HepG2 (cell line): ENCODE results near the gene SDR39U1. TPM values are rescaled to one million over a fixed set of nuclear protein-coding genes. Genes with fewer than 3 reads are reported as not detected.

Experiments used
- ATAC-seq: fragments of 200-7000 bp; cut with Tn5 transposase; 3 replicates; pipeline ENCODE4 v1.9.1; 2020; ENCODE audit warnings: mild to moderate bottlenecking, moderate library complexity
- BruUV-seq: library from RNA; stranded (reverse); fragments of 400-500 nt; replicated peaks from 2 replicates; lab custom pipeline; 2021; lab: Mats Ljungman, UMichigan
- CTCF ChIA-PET: fragments of 300-600 bp; formaldehyde crosslinking; extraction: SDS; loops from one replicate; lab custom pipeline; 2021; ENCODE audit warnings: low total read pairs, inconsistent platforms, low intra/inter-chr PET ratio; lab: Yijun Ruan, JAX
- POLR2A ChIA-PET: fragments of 350-600 bp; sonication (Branson Sonifier 250); formaldehyde crosslinking; loops from one replicate; lab custom pipeline; 2020; ENCODE audit warnings: antibody characterized with exemption, inconsistent platforms; lab: Yijun Ruan, JAX
- DNase-seq: peaks from one replicate; pipeline ENCODE4 v3.0.0-alpha.2; 2015; ENCODE audit warnings: low spot score
- FAIRE-seq: peaks from 3 replicates; lab custom pipeline; 2011; peaks lifted over from hg19 to GRCh38; lab: Jason Lieb, UNC
- H2AFZ ChIP-seq: one replicate; pipeline ENCODE4 v1.6.1; 2011; ENCODE audit warnings: low read length, inconsistent platforms
- H3K27ac ChIP-seq: fragments of 300-600 bp; 3 replicates; pipeline ENCODE4 v1.8.0; 2011; ENCODE audit warnings: mixed run types, mild to moderate bottlenecking, mixed read lengths, low read length, inconsistent platforms; ENCODE audit not compliant: insufficient read depth; ENCODE audit errors: extremely low read length
- H3K27me3 ChIP-seq, 2 experiments: fragments of 200-600 bp in 1 of 2; 2 replicates in 1 of 2; 3 replicates in 1 of 2; pipeline versions ENCODE4 v1.6.0 to v1.8.0; 2011; ENCODE audit warnings: low read length in 2 of 2, mild to moderate bottlenecking in 2 of 2, moderate library complexity in 2 of 2, inconsistent platforms in 1 of 2; ENCODE audit not compliant: insufficient read depth in 2 of 2, control insufficient read depth in 1 of 2
- H3K36me3 ChIP-seq, 2 experiments: fragments of 200-600 bp in 1 of 2; replicated peaks in 1 of 2; 2 replicates in 1 of 2; 3 replicates in 1 of 2; pipeline versions ENCODE4 v1.5.1 to v1.8.0; 2011; ENCODE audit warnings: low read length in 2 of 2, inconsistent platforms in 1 of 2; ENCODE audit not compliant: insufficient read depth in 2 of 2, control insufficient read depth in 1 of 2
- H3K4me1 ChIP-seq: 2 replicates; pipeline ENCODE4 v1.5.1; 2012; ENCODE audit warnings: low read length, inconsistent platforms; ENCODE audit not compliant: insufficient read depth
- H3K4me2 ChIP-seq: 2 replicates; pipeline ENCODE4 v1.6.0; 2011; ENCODE audit warnings: low read depth, low read length, inconsistent platforms
- H3K4me3 ChIP-seq, 3 experiments: fragments of 200-600 bp in 1 of 3; sonication (generic), shearing (Covaris generic) in 1 of 3; replicated peaks in 1 of 3; 2 replicates each; pipeline ENCODE4 v1.5.1; 2011 to 2016; ENCODE audit warnings: low read length in 3 of 3, inconsistent platforms in 2 of 3, low read depth in 2 of 3, mild to moderate bottlenecking in 2 of 3, control low read depth in 1 of 3, mixed read lengths in 1 of 3; ENCODE audit not compliant: insufficient read depth in 1 of 3
- H3K79me2 ChIP-seq: one replicate; pipeline ENCODE4 v1.6.1; 2011; ENCODE audit warnings: low read length, inconsistent platforms; ENCODE audit not compliant: insufficient read depth
- H3K9ac ChIP-seq: 2 replicates; pipeline ENCODE4 v1.6.0; 2011; ENCODE audit warnings: mild to moderate bottlenecking, low read depth, low read length, inconsistent platforms; ENCODE audit not compliant: insufficient read depth
- H3K9me3 ChIP-seq: 2 replicates; pipeline ENCODE4 v1.5.1; 2012; ENCODE audit warnings: mild to moderate bottlenecking, low read length
- H4K20me1 ChIP-seq: 2 replicates; pipeline ENCODE4 v1.6.0; 2011; ENCODE audit warnings: inconsistent platforms, mild to moderate bottlenecking, low read length, moderate library complexity; ENCODE audit not compliant: insufficient read depth
- FOSL1 ChIP-seq: sonication (generic); formaldehyde crosslinking; IDR thresholded peaks from 2 replicates; pipeline ENCODE4 v1.9.0; 2021; ENCODE audit warnings: missing genetic modification reagents, borderline replicate concordance
- JUND ChIP-seq: sonication (generic); formaldehyde crosslinking; IDR thresholded peaks from 2 replicates; pipeline ENCODE4 v1.8.0; 2022; ENCODE audit warnings: mild to moderate bottlenecking, missing genetic modification reagents
- KDM4B ChIP-seq: sonication (generic); formaldehyde crosslinking; IDR thresholded peaks from 2 replicates; pipeline ENCODE4 v1.4.0; 2020; ENCODE audit warnings: missing genetic modification reagents
- NFE2L1 ChIP-seq: sonication (generic); formaldehyde crosslinking; IDR thresholded peaks from 2 replicates; pipeline ENCODE4 v1.4.0; 2020; ENCODE audit warnings: missing genetic modification reagents, mild to moderate bottlenecking, borderline replicate concordance
- NFYC ChIP-seq: IDR thresholded peaks from 2 replicates; pipeline ENCODE4 v1.6.1; 2016; ENCODE audit warnings: missing genetic modification reagents, missing compliant biosample characterization
- TEAD2 ChIP-seq: sonication (generic); formaldehyde crosslinking; IDR thresholded peaks from 2 replicates; pipeline ENCODE4 v1.9.0; 2021; ENCODE audit warnings: missing genetic modification reagents
- ZNF225 ChIP-seq: sonication (generic); formaldehyde crosslinking; IDR thresholded peaks from 2 replicates; pipeline ENCODE4 v1.4.0; 2020; ENCODE audit warnings: mild to moderate bottlenecking, missing genetic modification reagents
- WGBS: methylation state at CpG from one replicate; pipeline ENCODE4 v1.1.6; 2017; ENCODE audit warnings: low lambda C conversion rate; 5-methylcytosine and 5-hydroxymethylcytosine counted together
- in situ Hi-C: cut with HindIII; loops from 2 replicates; pipeline ENCODE4 v1.10.0; 2017; ENCODE audit warnings: low pct_unique_long_range_greater_than_20kb; ENCODE audit not compliant: extremely low pct_ligation_motif_present
- intact Hi-C: fragments of 100-400 bp; cut with micrococcal nuclease; formaldehyde crosslinking; loops from one replicate; pipeline ENCODE4 v1.10.0; 2022; ENCODE audit not compliant: unreplicated experiment
- polyA plus RNA-seq, 8 experiments: library from polyadenylated mRNA; depleted of rRNA in 3 of 8; stranded (reverse) in 7 of 8; unstranded in 1 of 8; fragments of >200 nt; fragmentation: Illumina TruSeq in 4 of 8; extraction: Trizol in 4 of 8; gene quantifications; 2 replicates each; pipeline versions ENCODE4 v1.2.1 to v1.2.3, GENCODE V29; 2011 to 2016; ENCODE audit warnings: low read depth in 4 of 8, missing spikeins in 1 of 8, mixed read lengths in 1 of 8; ENCODE audit not compliant: insufficient read depth in 1 of 8
- total RNA-seq, 5 experiments: library from RNA; depleted of rRNA; stranded (reverse); fragments of >200 nt; fragmentation: Illumina TruSeq; extraction: Trizol; gene quantifications; 2 replicates each; pipeline ENCODE4 v1.2.3, GENCODE V29; 2016; ENCODE audit warnings: low read depth in 1 of 5
- TF ChIP-seq, protein P1 (sequence below): IDR thresholded peaks from 2 replicates; pipeline ENCODE4 v1.4.0; 2020; ENCODE audit warnings: mild to moderate bottlenecking, missing genetic modification reagents
- TF ChIP-seq, protein P2 (sequence below): sonication (generic); formaldehyde crosslinking; IDR thresholded peaks from 2 replicates; pipeline ENCODE4 v1.8.0; 2022; ENCODE audit warnings: missing genetic modification reagents, mild to moderate bottlenecking, inconsistent platforms, borderline replicate concordance

The SDR39U1 gene
- total and polyA plus RNA-seq, 2 of the 13 experiments (the other 11 are each of a cell fraction or from before 2014, with no cell fraction given) = 34.4 to 129 TPM

DNA sequence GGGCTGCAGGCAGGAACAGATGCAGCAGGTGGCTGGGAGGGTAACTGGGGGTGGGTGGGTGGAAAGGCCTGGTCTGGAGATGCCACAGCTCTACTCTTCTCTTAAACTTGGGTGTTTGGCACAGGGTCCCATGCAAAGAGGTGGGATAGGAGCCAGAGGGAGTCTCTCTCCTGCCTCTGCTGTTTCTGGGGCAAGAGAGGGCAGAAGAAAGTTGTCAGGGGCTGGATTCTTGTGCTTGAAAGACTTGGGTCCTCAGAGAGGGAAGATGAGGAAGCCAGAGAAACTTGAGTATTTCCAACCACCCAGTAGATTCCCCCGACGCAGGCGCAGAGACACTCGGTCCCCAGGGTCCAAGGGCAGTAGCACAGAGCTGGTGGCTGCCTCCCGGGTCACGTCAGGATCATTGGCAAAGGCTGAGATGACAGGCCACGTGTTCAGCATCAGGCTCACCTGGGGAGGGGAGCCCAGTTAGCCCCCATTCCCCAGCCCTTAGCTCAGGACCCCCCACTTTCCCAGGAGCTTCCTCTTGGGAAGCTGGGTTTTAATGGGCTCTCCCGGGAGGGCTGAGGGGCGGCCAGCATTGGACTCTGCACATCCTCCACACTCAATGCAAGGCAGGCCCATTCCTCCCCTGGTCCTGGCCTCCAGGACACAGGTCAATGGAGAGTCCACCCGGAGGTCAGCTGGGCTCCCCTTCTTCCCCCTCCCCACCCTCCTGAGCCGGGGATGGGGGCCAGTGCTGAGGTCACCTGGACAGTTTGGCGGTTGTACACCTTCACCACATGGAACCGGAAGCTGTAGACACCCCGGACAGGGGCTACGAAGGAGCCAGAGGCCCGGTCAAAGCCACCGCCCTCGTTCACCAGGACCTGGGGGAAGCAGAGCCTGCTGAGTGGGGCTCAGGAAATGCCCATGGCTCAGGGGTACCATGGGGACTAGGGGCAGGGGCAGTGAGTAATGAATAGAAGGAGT is 14.8 kb downstream of the SDR39U1 start (continued):
- TF ChIP-seq, protein P1, sequence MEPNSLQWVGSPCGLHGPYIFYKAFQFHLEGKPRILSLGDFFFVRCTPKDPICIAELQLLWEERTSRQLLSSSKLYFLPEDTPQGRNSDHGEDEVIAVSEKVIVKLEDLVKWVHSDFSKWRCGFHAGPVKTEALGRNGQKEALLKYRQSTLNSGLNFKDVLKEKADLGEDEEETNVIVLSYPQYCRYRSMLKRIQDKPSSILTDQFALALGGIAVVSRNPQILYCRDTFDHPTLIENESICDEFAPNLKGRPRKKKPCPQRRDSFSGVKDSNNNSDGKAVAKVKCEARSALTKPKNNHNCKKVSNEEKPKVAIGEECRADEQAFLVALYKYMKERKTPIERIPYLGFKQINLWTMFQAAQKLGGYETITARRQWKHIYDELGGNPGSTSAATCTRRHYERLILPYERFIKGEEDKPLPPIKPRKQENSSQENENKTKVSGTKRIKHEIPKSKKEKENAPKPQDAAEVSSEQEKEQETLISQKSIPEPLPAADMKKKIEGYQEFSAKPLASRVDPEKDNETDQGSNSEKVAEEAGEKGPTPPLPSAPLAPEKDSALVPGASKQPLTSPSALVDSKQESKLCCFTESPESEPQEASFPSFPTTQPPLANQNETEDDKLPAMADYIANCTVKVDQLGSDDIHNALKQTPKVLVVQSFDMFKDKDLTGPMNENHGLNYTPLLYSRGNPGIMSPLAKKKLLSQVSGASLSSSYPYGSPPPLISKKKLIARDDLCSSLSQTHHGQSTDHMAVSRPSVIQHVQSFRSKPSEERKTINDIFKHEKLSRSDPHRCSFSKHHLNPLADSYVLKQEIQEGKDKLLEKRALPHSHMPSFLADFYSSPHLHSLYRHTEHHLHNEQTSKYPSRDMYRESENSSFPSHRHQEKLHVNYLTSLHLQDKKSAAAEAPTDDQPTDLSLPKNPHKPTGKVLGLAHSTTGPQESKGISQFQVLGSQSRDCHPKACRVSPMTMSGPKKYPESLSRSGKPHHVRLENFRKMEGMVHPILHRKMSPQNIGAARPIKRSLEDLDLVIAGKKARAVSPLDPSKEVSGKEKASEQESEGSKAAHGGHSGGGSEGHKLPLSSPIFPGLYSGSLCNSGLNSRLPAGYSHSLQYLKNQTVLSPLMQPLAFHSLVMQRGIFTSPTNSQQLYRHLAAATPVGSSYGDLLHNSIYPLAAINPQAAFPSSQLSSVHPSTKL = peak; percentile 53

DNA sequence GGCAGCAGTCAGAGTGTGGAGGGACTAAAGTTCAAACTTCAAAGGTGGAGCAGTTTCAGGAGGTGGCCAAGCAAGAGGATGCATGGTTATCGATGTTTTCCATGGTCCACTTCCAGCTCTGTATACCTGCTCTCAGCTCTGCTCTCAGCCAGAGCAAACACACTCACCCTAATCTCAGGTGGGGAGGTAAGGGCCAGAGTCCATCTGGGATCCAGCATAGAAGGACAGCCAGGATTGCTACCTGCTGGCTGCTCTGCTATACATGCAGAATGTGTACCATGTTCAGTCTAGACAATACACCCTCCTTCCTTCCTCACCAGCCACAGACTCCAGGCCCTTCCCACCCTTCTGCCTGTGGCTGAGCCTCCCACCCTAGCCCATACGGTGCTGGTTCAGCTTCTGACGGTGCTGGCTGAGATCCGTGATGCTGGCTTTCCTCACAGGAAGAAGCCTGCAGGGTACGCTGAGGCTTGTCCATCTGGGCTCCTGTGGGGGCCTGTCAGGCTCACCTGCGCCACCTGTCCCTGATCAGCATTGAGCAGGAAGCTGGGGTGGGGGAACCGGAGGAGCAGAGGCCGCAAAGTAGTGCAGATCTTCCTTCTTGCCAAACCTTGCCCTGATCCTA is 15.6 kb downstream of the SDR39U1 start:
- in situ Hi-C loops (no loop called here), intact Hi-C loops (loop anchor here (1.0 to 2.0 kb wide), 2 partner anchors 15 to 16 kb away; partner anchors contain the start of gene SDR39U1)
- DNase-seq (peak; percentile 81), FAIRE-seq (peak; percentile 84), ATAC-seq (peak; percentile 38)
- peak overlapping the region; percentile 82 for H3K4me2 ChIP-seq
- H3K27ac ChIP-seq = peak overlapping the region; percentile 53
- H3K9ac ChIP-seq = peak overlapping the region; percentile 14; the same call in 1 of the 2 replicates
- no peaks in the 10 kb centered on the region; a peak in 2 of 5 replicates for H3K27me3 ChIP-seq
- CTCF ChIA-PET = interaction anchor here (2.0 kb wide), 1 partner anchor 61 kb away, joined by 9 read pairs; no protein-coding TSS in a partner anchor
- POLR2A ChIA-PET = interaction anchor here (0.6 to 9.1 kb wide), 17 partner anchors 8 to 1708 kb away, joined by 3 to 242 read pairs (median 5); partner anchors contain the start of genes CIDEB, NYNRIN, PSME1 and RABGGTA
- H3K4me3 ChIP-seq = peak overlapping the region; percentile 2 to 60 (median 31); a peak in 5 of 6 replicates
- peaks cover 10% of the 10 kb centered on the region for H4K20me1 ChIP-seq
- BruUV-seq = no TSS peak
- no peak overlapping the region for H2AFZ ChIP-seq
- peaks cover 0 to 2% of the 10 kb centered on the region in 2 experiments; a peak in 1 of 5 replicates for H3K36me3 ChIP-seq
- H3K9me3 ChIP-seq = no peaks in the 10 kb centered on the region
- 3% methylated on average over 8 of the region's 8 CpGs for WGBS
- H3K4me1 ChIP-seq = peaks cover 87% of the 10 kb centered on the region
- H3K79me2 ChIP-seq = peaks cover 6% of the 10 kb centered on the region
- TF ChIP-seq NFYC (no peak), JUND (CRISPR knock-in tag) (no peak), ZNF225 (CRISPR knock-in tag) (peak; percentile 81), TEAD2 (no peak), FOSL1 (no peak), NFE2L1 (CRISPR knock-in tag) (0 out of 2 replicates have a peak, but pooled peaks have one; percentile 36), KDM4B (no peak; the same call in 1 of the 2 replicates)
- TF ChIP-seq, protein P2, sequence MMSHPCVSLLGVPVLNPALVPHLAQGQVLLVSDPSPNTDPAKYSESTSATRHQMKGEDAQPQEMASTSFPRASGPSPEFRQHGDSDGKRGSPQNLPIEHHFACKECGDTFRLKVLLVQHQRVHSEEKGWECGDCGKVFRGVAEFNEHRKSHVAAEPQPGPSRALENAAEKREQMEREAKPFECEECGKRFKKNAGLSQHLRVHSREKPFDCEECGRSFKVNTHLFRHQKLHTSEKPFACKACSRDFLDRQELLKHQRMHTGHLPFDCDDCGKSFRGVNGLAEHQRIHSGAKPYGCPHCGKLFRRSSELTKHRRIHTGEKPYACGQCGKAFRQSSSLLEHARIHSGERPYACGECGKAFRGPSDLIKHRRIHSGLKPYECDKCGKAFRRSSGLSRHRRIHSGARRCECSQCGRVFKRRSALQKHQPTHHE (CRISPR knock-in tag) = no peak
